K562 (cell line): ENCODE data around the gene CFD. TPM values are rescaled to one million over a fixed set of nuclear protein-coding genes. Genes with fewer than 3 reads are reported as not detected.

ENCODE experiments used
- CHD1 ChIP-seq: fragments of 200-600 bp; sonication (generic); IDR thresholded peaks from one replicate; pipeline ENCODE4 v1.6.1; 2012; ENCODE audit warnings: mild to moderate bottlenecking, moderate library complexity, low read length, inconsistent platforms
- HDAC1 ChIP-seq, 2 experiments: fragments of 450-650 bp; IDR thresholded peaks; 2 replicates each; pipeline ENCODE4 v1.6.1; 2016 to 2017; ENCODE audit warnings: inconsistent platforms in 1 of 2, mild to moderate bottlenecking in 1 of 2, moderate library complexity in 1 of 2
- HMG20A ChIP-seq: fragments of 450-650 bp; formaldehyde crosslinking; conservative IDR thresholded peaks from 2 replicates; pipeline ENCODE4 v1.4.0; 2020; ENCODE audit warnings: mild to moderate bottlenecking, mixed read lengths
- HMG20B ChIP-seq: fragments of 250-450 bp; sonication (Bioruptor Pico); IDR thresholded peaks from 2 replicates; pipeline ENCODE4 v1.5.0; 2021; ENCODE audit warnings: mild to moderate bottlenecking
- KDM1A ChIP-seq, 2 experiments: fragments of 450-650 bp; IDR thresholded peaks; 2 replicates each; pipeline ENCODE4 v1.6.1; 2016; ENCODE audit warnings: mild to moderate bottlenecking in 2 of 2
- MTA2 ChIP-seq: fragments of 450-650 bp; IDR thresholded peaks from 2 replicates; pipeline ENCODE4 v1.6.1; 2016; ENCODE audit warnings: low read depth
- NCOA2 ChIP-seq, 2 experiments: fragments of 450-650 bp; IDR thresholded peaks; 2 replicates each; pipeline ENCODE4 v1.6.1; 2018; ENCODE audit warnings: mild to moderate bottlenecking in 2 of 2, moderate library complexity in 1 of 2; ENCODE audit not compliant: partially characterized antibody in 2 of 2
- NCOR1 ChIP-seq: fragments of 450-650 bp; IDR thresholded peaks from 2 replicates; pipeline ENCODE4 v1.6.1; 2016; ENCODE audit warnings: mild to moderate bottlenecking, moderate library complexity
- SAP30 ChIP-seq: fragments of 200-600 bp; sonication (generic); IDR thresholded peaks from 2 replicates; pipeline ENCODE4 v1.6.1; 2012; ENCODE audit warnings: borderline replicate concordance, low read depth, mild to moderate bottlenecking, moderate library complexity, low read length, control low read depth, inconsistent platforms; ENCODE audit not compliant: insufficient read depth, poor library complexity, severe bottlenecking
- SIX5 ChIP-seq, 2 experiments: IDR thresholded peaks; 2 replicates each; pipeline ENCODE4 v1.6.1; 2011; ENCODE audit warnings: low read length in 2 of 2, borderline replicate concordance in 1 of 2, low read depth in 1 of 2, mild to moderate bottlenecking in 1 of 2, moderate library complexity in 1 of 2; ENCODE audit not compliant: insufficient read depth in 1 of 2
- SMARCA4 ChIP-seq: fragments of 450-650 bp; IDR thresholded peaks from 2 replicates; pipeline ENCODE4 v1.6.1; 2016
- SMARCA5 ChIP-seq: fragments of 450-650 bp; IDR thresholded peaks from 2 replicates; pipeline ENCODE4 v1.6.1; 2016
- SMARCB1 ChIP-seq: IDR thresholded peaks from 2 replicates; pipeline ENCODE4 v1.6.1; 2011; ENCODE audit warnings: improper control_type of control experiment, low read depth; ENCODE audit not compliant: insufficient read length
- SP1 ChIP-seq: sonication (generic); formaldehyde crosslinking; IDR thresholded peaks from 2 replicates; pipeline ENCODE4 v1.8.1; 2022; ENCODE audit warnings: mild to moderate bottlenecking, missing genetic modification reagents
- U2AF2 ChIP-seq: fragments of 200-400 bp; formaldehyde crosslinking; optimal IDR thresholded peaks from 2 replicates; pipeline ENCODE3; 2017; ENCODE audit warnings: low read depth, mild to moderate bottlenecking, low read length
- ZBTB7A ChIP-seq: IDR thresholded peaks from 2 replicates; pipeline ENCODE4 v1.6.1; 2011; ENCODE audit warnings: low read depth, mild to moderate bottlenecking, low read length, moderate library complexity, borderline replicate concordance; ENCODE audit not compliant: control insufficient read depth
- ZFX ChIP-seq: sonication (generic); formaldehyde crosslinking; IDR thresholded peaks from 2 replicates; pipeline ENCODE4 v1.8.0; 2022; ENCODE audit warnings: mild to moderate bottlenecking, missing genetic modification reagents, moderate library complexity
- ZNF436 ChIP-seq: fragments of 250-450, 450-650 bp; sonication (Bioruptor Pico); formaldehyde crosslinking; IDR thresholded peaks from 2 replicates; pipeline ENCODE4 v1.7.0; 2020; ENCODE audit warnings: mild to moderate bottlenecking
- ZNF445 ChIP-seq: fragments of 250-450 bp; sonication (Bioruptor Pico); IDR thresholded peaks from 2 replicates; pipeline ENCODE4 v1.4.0; 2020; ENCODE audit warnings: low read depth, mild to moderate bottlenecking, moderate library complexity
- ZNF586 ChIP-seq: fragments of 450-650 bp; formaldehyde crosslinking; conservative IDR thresholded peaks from 2 replicates; pipeline ENCODE4 v1.4.0; 2020; ENCODE audit warnings: mild to moderate bottlenecking, moderate library complexity
- polyA plus RNA-seq, 8 experiments: library from polyadenylated mRNA; depleted of rRNA in 4 of 8; stranded (reverse) in 5 of 8; unstranded in 3 of 8; fragments of >200 nt; fragmentation: Nextera tagmentation in 2 of 8; fragmentation: Illumina TruSeq in 1 of 8; extraction: Ambion mirVana in 2 of 8; extraction: Trizol in 1 of 8; gene quantifications; 2 replicates each; pipeline versions ENCODE4 v1.2.1 to v1.2.3, GENCODE V29; 2011 to 2014; ENCODE audit warnings: inconsistent platforms in 1 of 8, missing spikeins in 1 of 8
- total RNA-seq, 7 experiments: library from RNA; depleted of rRNA in 6 of 7; stranded (reverse); fragments of >200 nt in 6 of 7; fragmentation: Illumina TruSeq in 2 of 7; extraction: Trizol in 2 of 7; gene quantifications; 2 replicates each; pipeline versions ENCODE4 v1.2.1 to v1.2.3, GENCODE V29; 2011 to 2021; ENCODE audit warnings: low replicate concordance in 1 of 7
- TF ChIP-seq, protein P1 (sequence below): fragments of 250-450 bp; sonication (Bioruptor Pico); IDR thresholded peaks from 2 replicates; pipeline ENCODE4 v1.8.0; 2022; ENCODE audit warnings: moderate library complexity, mild to moderate bottlenecking, inconsistent platforms
- TF ChIP-seq, protein P2 (sequence below): fragments of 250-450 bp; sonication (Bioruptor Pico); IDR thresholded peaks from 2 replicates; pipeline ENCODE4 v1.8.0; 2022; ENCODE audit warnings: inconsistent platforms
- TF ChIP-seq, protein P3 (sequence below): fragments of 450-650 bp; IDR thresholded peaks from 2 replicates; pipeline ENCODE4 v1.6.1; 2017; ENCODE audit warnings: mild to moderate bottlenecking, moderate library complexity

CFD gene
- total and polyA plus RNA-seq, 9 of the 15 experiments (the other 6 are each of a cell fraction or from before 2014, with no cell fraction given) = 0.52 to 59.4 (median 7.6) TPM

DNA sequence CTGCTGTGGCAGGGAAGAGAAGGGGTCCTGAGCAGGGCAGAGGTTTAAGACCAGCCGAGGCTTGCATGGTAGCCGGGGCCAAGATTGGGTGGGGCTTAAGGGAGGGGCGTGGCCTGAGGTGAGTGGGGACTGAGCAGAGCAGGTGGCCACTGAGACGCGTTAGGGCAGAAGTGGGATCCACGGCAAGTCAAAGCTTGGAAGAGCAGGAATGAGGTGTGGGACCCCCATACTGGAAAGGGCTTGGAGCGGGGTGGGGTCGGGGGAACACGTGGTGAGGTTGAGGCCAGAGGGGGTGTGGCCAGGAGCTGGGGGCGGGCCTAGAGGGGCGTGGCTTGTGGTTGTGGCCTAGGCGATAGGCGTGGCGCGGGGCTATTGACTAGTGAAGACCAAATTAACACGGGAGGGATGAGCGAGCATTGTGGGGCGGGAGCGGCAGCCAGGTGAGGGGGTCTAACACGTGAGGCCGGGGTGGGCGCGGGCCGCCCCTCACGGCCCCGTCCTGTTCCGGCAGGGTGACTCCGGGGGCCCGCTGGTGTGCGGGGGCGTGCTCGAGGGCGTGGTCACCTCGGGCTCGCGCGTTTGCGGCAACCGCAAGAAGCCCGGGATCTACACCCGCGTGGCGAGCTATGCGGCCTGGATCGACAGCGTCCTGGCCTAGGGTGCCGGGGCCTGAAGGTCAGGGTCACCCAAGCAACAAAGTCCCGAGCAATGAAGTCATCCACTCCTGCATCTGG lies 3.3 kb downstream of the CFD start (continued):
- TF ChIP-seq, protein P1, sequence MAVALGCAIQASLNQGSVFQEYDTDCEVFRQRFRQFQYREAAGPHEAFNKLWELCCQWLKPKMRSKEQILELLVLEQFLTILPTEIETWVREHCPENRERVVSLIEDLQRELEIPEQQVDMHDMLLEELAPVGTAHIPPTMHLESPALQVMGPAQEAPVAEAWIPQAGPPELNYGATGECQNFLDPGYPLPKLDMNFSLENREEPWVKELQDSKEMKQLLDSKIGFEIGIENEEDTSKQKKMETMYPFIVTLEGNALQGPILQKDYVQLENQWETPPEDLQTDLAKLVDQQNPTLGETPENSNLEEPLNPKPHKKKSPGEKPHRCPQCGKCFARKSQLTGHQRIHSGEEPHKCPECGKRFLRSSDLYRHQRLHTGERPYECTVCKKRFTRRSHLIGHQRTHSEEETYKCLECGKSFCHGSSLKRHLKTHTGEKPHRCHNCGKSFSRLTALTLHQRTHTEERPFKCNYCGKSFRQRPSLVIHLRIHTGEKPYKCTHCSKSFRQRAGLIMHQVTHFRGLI (CRISPR knock-in tag) = no peak
- TF ChIP-seq NCOA2 (IDR thresholded peaks at IDR 0.05; ENCODE audit: partially characterized antibody in 2 of 2) = no peak
- TF ChIP-seq CHD1 = peak; percentile 41
- TF ChIP-seq, protein P2, sequence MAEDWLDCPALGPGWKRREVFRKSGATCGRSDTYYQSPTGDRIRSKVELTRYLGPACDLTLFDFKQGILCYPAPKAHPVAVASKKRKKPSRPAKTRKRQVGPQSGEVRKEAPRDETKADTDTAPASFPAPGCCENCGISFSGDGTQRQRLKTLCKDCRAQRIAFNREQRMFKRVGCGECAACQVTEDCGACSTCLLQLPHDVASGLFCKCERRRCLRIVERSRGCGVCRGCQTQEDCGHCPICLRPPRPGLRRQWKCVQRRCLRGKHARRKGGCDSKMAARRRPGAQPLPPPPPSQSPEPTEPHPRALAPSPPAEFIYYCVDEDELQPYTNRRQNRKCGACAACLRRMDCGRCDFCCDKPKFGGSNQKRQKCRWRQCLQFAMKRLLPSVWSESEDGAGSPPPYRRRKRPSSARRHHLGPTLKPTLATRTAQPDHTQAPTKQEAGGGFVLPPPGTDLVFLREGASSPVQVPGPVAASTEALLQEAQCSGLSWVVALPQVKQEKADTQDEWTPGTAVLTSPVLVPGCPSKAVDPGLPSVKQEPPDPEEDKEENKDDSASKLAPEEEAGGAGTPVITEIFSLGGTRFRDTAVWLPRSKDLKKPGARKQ (CRISPR knock-in tag) = no peak
- TF ChIP-seq, protein P3, sequence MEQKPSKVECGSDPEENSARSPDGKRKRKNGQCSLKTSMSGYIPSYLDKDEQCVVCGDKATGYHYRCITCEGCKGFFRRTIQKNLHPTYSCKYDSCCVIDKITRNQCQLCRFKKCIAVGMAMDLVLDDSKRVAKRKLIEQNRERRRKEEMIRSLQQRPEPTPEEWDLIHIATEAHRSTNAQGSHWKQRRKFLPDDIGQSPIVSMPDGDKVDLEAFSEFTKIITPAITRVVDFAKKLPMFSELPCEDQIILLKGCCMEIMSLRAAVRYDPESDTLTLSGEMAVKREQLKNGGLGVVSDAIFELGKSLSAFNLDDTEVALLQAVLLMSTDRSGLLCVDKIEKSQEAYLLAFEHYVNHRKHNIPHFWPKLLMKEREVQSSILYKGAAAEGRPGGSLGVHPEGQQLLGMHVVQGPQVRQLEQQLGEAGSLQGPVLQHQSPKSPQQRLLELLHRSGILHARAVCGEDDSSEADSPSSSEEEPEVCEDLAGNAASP = no peak
- peak; percentile 72; the same call in 1 of the 2 replicates for TF ChIP-seq ZBTB7A
- peak in 1 of 2 experiments; percentile 93; a peak in 2 of 4 replicates for TF ChIP-seq HDAC1 (IDR thresholded peaks at IDR 0.05)
- peak; percentile 55 for TF ChIP-seq ZFX (CRISPR knock-in tag)
- no peak for TF ChIP-seq MTA2
- peak; percentile 93 for TF ChIP-seq SP1 (CRISPR knock-in tag)
- no peak for TF ChIP-seq HMG20B (CRISPR knock-in tag)
- no peak for TF ChIP-seq ZNF586 (CRISPR knock-in tag)
- TF ChIP-seq SMARCA5 = 0 out of 2 replicates have a peak, but pooled peaks have one; percentile 53
- TF ChIP-seq SIX5 (IDR thresholded peaks at IDR 0.05; ENCODE audit: borderline replicate concordance in 1 of 2, insufficient read depth in 1 of 2, low read depth in 1 of 2, low read length in 2 of 2) = no peak
- TF ChIP-seq SMARCA4 = no peak; the same call in 1 of the 2 replicates
- no peak for TF ChIP-seq KDM1A (IDR thresholded peaks at IDR 0.05)
- TF ChIP-seq SMARCB1 = no peak
- TF ChIP-seq HMG20A (CRISPR knock-in tag) = no peak
- TF ChIP-seq ZNF436 (CRISPR knock-in tag) = no peak
- no peak for TF ChIP-seq NCOR1
- TF ChIP-seq U2AF2 = no peak
- peak; percentile 61 for TF ChIP-seq SAP30
- TF ChIP-seq ZNF445 (CRISPR knock-in tag) = no peak
